HFFc6 (cell line): ENCODE measurements around the gene PSME1. TPM values are rescaled to one million over a fixed set of nuclear protein-coding genes. Genes with fewer than 3 reads are reported as not detected.

Source experiments
- DNase-seq: peaks from one replicate; pipeline ENCODE4 v3.0.0-alpha.2; 2018
- H3K27ac Mint-ChIP-seq: 2 replicates; pipeline ENCODE4 v1.8.0; 2020; ENCODE audit warnings: mild to moderate bottlenecking, mixed read lengths
- H3K27me3 Mint-ChIP-seq: 2 replicates; pipeline ENCODE4 v1.8.0; 2021; ENCODE audit warnings: mild to moderate bottlenecking, moderate library complexity, mixed read lengths; ENCODE audit not compliant: insufficient read depth
- H3K36me3 Mint-ChIP-seq: 2 replicates; pipeline ENCODE4 v1.8.0; 2021; ENCODE audit warnings: low read depth, mixed read lengths
- H3K4me1 Mint-ChIP-seq: 2 replicates; pipeline ENCODE4 v1.8.0; 2020; ENCODE audit warnings: low read depth, mixed read lengths
- H3K4me3 Mint-ChIP-seq: 2 replicates; pipeline ENCODE4 v1.8.0; 2020; ENCODE audit warnings: mild to moderate bottlenecking, moderate library complexity, mixed read lengths
- H3K9me3 Mint-ChIP-seq: 2 replicates; pipeline ENCODE4 v1.8.0; 2020; ENCODE audit warnings: mild to moderate bottlenecking, mixed read lengths
- CTCF ChIP-seq: fragments of 200-600 bp; sonication (generic); IDR thresholded peaks from 2 replicates; pipeline ENCODE4 v1.5.0; 2021; ENCODE audit warnings: antibody characterized with exemption, mild to moderate bottlenecking
- total RNA-seq, 6 experiments: library from RNA; stranded (reverse); fragmentation: NEBNext Ultra II Directional; extraction: Animal tissue kit (Norgen Biotek cat#: 25700); gene quantifications; 2 replicates in 1 of 6; 3 replicates in 5 of 6; pipeline ENCODE4 v1.2.3, GENCODE V29; 2021

Gene PSME1
- total RNA-seq, 6 experiments from 2014 or later = 88.4 to 120 (median 113) TPM

DNA sequence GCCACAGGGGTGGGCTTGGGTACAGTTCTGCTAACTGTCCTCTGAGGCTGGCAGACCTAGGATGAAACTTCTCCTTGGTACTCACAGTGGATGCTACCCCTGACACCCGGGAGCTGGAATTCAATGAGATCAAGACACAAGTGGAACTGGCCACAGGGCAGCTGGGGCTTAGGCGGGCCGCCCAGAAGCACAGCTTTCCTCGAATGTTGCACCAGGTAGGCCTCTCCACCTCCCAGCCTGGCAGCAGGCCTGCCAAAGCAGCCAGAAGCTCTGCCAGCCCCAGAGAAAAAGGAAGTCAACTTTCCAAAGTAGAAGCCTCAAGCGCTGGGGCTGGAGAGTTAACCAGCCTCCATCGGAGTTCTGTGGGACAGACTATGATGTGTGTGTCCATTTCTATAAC lies 18.8 kb upstream of the PSME1 start:
- no peak overlapping the region for H3K4me3 Mint-ChIP-seq
- no peaks in the 10 kb centered on the region; the same call in 1 of the 2 replicates for H3K27me3 Mint-ChIP-seq
- no peaks in the 10 kb centered on the region for H3K9me3 Mint-ChIP-seq
- H3K27ac Mint-ChIP-seq = no peak overlapping the region
- TF ChIP-seq CTCF = no peak
- peaks cover 17% of the 10 kb centered on the region for H3K4me1 Mint-ChIP-seq
- 0 out of 2 replicates have a peak, but pooled peaks cover 6% of the 10 kb centered on the region for H3K36me3 Mint-ChIP-seq
- DNase-seq = no peak

GRCh38 chr14:24119691-24120090 lies 16.3 kb upstream of the PSME1 start:
- Mint-ChIP-seq H3K9me3 (no peaks in the 10 kb centered on the region), H3K27ac (no peak overlapping the region), H3K4me3 (no peak overlapping the region), H3K4me1 (peaks cover 17% of the 10 kb centered on the region), H3K27me3 (no peaks in the 10 kb centered on the region; the same call in 1 of the 2 replicates), H3K36me3 (0 out of 2 replicates have a peak, but pooled peaks cover 6% of the 10 kb centered on the region)
- no peak for TF ChIP-seq CTCF
- DNase-seq = no peak

GRCh38 chr14:24121210-24121609 lies 14.8 kb upstream of the PSME1 start:
- Mint-ChIP-seq H3K27me3 (no peaks in the 10 kb centered on the region; the same call in 1 of the 2 replicates), H3K27ac (no peak overlapping the region), H3K9me3 (no peaks in the 10 kb centered on the region), H3K4me1 (peaks cover 5% of the 10 kb centered on the region), H3K36me3 (0 out of 2 replicates have a peak, but pooled peaks cover 6% of the 10 kb centered on the region), H3K4me3 (no peak overlapping the region)
- no peak for TF ChIP-seq CTCF
- no peak for DNase-seq

DNA sequence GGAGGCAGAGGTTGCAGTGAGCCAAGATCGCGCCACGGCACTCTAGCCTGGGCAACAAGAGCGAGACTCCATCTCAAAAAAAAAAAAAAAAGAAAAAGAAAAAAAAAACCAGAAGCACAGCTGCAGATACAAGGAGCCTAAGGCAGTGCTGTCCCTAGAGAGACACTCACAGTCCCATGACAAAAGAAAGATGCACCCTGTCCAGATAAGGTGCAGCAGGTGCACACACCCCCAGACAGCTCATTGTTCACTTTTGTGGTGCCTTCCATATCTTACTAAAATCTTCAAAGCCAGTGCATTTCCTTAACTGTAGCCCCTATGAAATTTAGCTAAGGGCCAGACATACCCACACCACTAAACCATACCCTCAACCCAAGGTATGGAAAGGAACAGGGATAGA lies 13.6 kb upstream of the PSME1 start:
- DNase-seq = no peak
- H3K4me1 Mint-ChIP-seq = no peaks in the 10 kb centered on the region
- H3K9me3 Mint-ChIP-seq = no peaks in the 10 kb centered on the region
- H3K4me3 Mint-ChIP-seq = no peak overlapping the region
- H3K27me3 Mint-ChIP-seq = no peaks in the 10 kb centered on the region; the same call in 1 of the 2 replicates
- H3K36me3 Mint-ChIP-seq = no peaks in the 10 kb centered on the region
- no peak for TF ChIP-seq CTCF
- no peak overlapping the region for H3K27ac Mint-ChIP-seq

GRCh38 chr14:24122898-24123297 lies 13.1 kb upstream of the PSME1 start:
- no peaks in the 10 kb centered on the region for H3K9me3 Mint-ChIP-seq
- TF ChIP-seq CTCF = no peak
- no peaks in the 10 kb centered on the region for H3K36me3 Mint-ChIP-seq
- no peaks in the 10 kb centered on the region for H3K4me1 Mint-ChIP-seq
- no peak for DNase-seq
- H3K27ac Mint-ChIP-seq = no peak overlapping the region
- H3K27me3 Mint-ChIP-seq = no peaks in the 10 kb centered on the region; the same call in 1 of the 2 replicates
- H3K4me3 Mint-ChIP-seq = no peak overlapping the region
